HG02642 (cell line): ENCODE results near the gene TBL1XR1.
"Not testable (repeated sequence)": the region's sequence is repeated elsewhere in the genome, so short reads cannot be mapped to it uniquely, and the experiment has no call there.

ENCODE experiments used
- ATAC-seq: cut with Tn5 transposase; IDR thresholded peaks from one replicate; pipeline ENCODE4 v1.9.1; 2021; ENCODE audit warnings: mild to moderate bottlenecking; ENCODE audit not compliant: unreplicated experiment, poor library complexity

The TBL1XR1 gene

DNA sequence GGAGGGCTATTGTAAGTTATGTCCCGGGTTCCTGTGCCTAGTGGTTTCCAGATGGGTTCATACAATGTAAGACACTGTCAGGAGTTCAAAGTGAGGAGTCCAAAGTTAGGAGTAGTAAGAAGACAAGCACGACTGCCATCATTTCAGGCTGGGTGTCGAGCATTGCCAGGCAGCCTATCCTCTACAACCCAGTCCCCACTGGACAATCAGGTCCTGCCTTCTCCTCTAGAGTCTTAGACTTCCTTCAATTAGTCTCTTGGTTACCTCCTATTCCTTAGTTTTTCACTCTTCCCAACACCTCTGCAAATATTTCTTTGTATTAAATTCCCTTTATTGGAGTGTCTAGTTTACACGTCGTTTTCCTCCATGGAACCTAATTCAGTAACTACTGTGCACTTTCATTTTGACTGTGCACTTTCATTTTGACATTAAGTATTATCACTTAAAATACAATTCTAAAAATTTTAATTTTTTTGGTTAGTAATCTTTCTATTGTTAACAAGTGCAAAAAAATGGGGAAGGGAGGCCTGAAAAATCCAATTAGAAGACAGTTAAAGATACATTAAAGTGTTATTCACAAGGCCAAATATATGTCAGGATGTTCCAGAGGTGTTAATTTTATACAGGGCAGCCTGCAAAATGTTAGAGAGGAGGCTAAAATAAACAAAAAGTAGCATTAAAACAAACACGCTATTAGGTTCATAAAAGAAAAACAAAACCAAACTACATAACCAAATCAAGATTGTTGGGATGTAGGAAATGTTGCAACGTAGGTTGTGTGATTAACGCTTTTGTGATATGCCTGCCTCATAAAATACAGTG, 155.3 kb downstream of the TBL1XR1 start:
- no peak for ATAC-seq

DNA sequence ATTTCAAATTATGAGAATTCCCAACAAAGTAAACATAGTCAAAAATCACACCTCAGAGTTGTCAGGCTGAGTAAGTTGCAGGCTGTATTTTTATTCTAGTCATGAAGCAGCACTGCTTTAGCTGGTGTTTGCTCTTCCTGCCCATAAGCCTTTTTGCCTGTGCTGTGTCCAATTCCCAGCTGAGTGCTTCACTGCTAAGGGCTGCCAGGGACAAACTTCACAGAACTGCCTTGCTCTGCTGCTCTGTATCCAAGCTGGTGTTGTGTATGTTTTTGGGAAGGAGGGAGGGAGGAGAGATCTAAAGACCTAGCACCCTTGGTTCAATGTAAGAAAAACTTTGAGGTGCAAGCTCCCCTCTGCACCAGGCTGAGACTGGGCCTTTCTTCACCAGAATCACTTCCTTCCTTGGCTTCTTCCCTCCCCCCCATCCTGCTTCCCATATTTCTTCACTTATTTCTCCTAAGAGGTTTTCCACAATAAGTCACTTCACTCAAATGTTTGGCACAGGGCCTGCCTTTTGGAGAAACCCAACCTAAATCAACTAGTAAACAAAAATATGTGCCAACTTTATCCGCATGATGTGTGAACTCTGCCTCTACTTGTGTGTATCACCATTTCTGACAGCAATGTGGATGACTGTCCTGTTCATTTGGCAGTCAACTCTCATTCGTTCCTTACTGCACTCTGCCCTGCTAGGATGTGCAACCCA, 156.1 kb downstream of the TBL1XR1 start:
- ATAC-seq, result no peak

- ATAC-seq, result no peak
Observed at GRCh38 chr3:177039490-177040274, 157.6 kb downstream of the TBL1XR1 start.

GRCh38 chr3:177037241-177037640, 160.0 kb downstream of the TBL1XR1 start:
- ATAC-seq, result no peak

- no peak for ATAC-seq
Observed at GRCh38 chr3:177035676-177036075, 161.6 kb downstream of the TBL1XR1 start.

DNA sequence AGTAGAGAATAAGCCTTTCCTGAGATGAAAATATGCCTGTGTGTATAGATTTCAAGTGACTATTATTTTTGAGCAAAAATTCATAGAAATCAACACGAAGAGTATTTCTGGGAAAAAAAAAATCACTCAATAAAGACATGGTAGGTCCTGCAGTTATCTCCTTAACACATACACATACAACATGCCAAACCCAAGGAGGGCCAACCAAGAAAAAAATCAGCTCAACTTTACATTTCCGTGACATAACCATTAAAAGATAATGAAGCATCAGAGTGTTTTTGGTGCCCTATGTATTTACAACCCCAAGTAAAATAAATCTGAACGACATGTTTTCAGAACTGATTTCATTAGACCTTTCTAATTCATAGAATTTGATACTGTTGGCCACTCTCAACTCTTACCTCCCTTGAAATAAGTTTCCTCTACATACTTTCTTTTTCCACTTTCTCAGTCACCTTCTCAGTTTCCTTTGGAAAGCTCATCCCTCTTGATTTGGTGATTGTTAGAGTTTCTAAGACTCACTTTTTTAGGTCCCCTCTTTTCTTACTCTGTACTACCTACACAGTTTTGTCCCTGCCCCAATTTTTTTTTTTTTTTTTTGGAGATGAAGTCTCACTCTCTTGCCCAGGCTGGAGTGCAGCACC, 162.3 kb downstream of the TBL1XR1 start:
- no peak for ATAC-seq

DNA sequence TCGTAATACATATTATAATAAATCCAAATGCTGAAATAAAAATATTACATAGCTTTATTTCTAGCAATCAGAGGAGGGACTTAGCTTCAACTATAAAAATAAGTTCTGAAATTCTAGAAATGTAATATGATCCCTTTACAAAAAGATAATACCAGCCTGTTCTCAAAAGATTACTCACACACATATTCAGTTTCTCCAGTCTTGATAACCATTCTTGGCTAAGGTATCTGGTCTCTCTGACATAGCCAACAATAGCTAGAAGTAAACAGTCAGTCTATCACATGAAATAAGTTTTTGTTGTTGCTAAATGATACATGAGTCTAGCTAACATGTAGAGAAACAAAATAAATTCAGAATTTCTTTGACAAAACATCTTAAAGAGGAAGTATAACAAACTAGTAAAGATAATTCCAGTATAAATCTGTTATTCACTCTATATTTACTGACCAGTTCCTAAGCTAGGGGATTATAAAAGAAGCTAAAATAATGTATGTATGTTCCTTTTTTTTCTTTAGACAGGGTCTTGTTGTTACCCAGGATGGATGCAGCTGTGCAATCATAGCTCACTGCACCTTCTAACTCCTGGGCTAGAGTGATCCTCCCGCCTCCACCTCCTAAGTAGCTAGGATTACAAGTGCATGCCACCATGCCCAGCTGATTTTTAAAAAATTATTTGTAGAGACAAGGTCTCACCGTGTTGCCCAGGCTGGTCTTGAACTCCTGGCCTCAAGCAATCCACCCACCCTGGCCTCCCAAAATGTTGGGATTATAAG, 170.6 kb downstream of the TBL1XR1 start:
- ATAC-seq, result no peak

DNA sequence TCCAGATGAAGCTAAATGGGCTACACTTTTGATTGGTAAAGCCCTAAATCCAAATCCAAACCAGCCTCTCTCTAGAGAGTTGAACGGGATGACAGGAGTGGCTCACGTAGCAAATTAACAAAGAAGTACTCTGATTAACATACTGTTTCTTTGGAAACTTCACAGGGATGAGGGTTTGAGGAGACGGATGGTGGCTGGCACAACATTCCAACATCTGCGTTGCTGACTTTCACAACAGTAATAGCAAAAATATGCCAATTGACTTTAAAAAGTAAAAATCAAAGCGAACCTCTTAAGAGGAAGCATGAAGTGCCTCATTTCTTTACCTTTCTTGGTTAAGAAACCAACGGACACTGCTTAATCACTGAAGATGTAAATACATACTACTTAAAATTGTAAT, 181.4 kb downstream of the TBL1XR1 start:
- no peak for ATAC-seq

DNA sequence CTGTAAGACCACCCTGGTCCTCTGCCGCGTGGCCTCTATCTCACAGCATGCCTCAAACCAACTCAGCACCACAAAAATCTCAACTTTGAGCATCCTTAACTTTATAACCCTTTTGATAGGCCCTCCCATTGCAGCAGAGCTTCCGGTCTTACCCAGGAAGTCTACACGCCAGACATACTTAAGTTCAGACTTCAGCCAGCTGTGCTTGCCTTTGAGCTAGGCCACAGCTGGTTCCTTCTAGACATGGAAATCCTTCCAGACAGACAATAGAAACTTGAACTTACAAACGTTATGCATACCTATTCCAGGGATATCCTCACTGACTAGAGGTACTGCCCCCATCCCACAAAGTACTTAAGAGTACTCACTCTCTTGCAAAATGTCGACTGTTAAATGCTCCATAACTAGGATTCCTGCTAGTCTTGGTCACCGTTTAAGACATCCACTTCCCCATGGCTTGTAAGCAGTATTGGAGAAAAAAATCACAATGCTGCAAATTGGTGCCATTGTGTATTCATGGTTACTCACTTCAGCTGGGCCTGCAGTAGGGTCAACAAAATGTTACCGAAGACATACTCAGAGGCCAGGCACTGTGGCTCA, 183.5 kb downstream of the TBL1XR1 start:
- no peak for ATAC-seq

GRCh38 chr3:177005718-177006405, 191.4 kb downstream of the TBL1XR1 start:
- no peak for ATAC-seq

GRCh38 chr3:177000159-177000558, 197.1 kb downstream of the TBL1XR1 start:
- ATAC-seq, result not testable (repeated sequence)

GRCh38 chr3:176995946-176996345, 201.3 kb downstream of the TBL1XR1 start:
- no peak for ATAC-seq

GRCh38 chr3:176994891-176995781, 202.1 kb downstream of the TBL1XR1 start:
- ATAC-seq, result no peak

GRCh38 chr3:176994393-176994792, 202.9 kb downstream of the TBL1XR1 start:
- ATAC-seq, result no peak

- no peak for ATAC-seq
Observed at GRCh38 chr3:176992978-176993377, 204.3 kb downstream of the TBL1XR1 start.

GRCh38 chr3:176992565-176992964, 204.7 kb downstream of the TBL1XR1 start:
- ATAC-seq, result no peak

- no peak for ATAC-seq
Observed at GRCh38 chr3:176988795-176989194, 208.5 kb downstream of the TBL1XR1 start.
